ENCODE data around the gene CKS1B. TPM values are rescaled to one million over a fixed set of nuclear protein-coding genes. Genes with fewer than 3 reads are reported as not detected.
"Not testable (repeated sequence)": the region's sequence is repeated elsewhere in the genome, so short reads cannot be mapped to it uniquely, and the experiment has no call there.

CKS1B gene
- total RNA-seq, 2 donors from 2014 or later: 52.4 to 72.9 TPM

DNA sequence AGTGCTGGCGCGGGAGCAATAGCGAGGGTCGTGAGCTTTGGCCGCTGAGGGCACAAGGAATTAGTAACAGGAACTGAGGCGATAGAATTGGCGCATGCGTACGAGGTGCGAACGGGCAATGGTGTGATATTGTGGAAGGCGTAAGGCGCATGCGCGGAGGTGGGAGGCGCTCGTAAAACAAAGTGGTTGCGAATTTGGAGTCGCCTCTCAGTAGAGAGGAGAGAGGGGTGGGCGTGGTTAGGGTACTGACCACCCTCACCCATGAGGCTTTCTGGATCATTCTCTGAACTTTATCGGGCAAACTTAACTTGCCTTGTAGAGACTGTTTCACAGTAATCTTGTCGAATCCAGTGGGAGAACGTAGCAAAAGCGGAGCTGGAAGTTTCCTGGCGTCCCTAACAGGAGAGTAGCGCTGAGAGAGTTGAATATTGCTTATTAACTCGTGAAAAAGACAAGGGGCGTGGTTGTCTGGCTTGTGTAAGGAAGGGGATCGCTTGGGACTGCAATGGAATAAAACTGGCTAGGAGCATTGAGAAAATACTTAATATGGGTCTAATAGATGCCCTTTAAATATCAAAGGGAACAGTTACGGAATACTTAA lies 427 bp downstream of the CKS1B start:
- H3K27me3 Mint-ChIP-seq: no peaks in the 10 kb centered on the region
- peak; percentile 66 to 79 for ATAC-seq
- H3K9me3 Mint-ChIP-seq: no peaks in the 10 kb centered on the region
- H3K27ac Mint-ChIP-seq: no peak overlapping the region
- H3K4me3 Mint-ChIP-seq: no peak overlapping the region
- H3K36me3 Mint-ChIP-seq: peaks cover 6% of the 10 kb centered on the region
- H3K4me1 Mint-ChIP-seq (ENCODE audit: low read depth in 2 of 2): peaks cover 23 to 28% of the 10 kb centered on the region in 2 donors
- DNase-seq (ENCODE audit: low spot score): peak; percentile 95

- H3K27ac Mint-ChIP-seq: no peak overlapping the region
- DNase-seq (ENCODE audit: low spot score) (peak; percentile 86), ATAC-seq (peak; percentile 18 to 48)
- H3K9me3 Mint-ChIP-seq: no peaks in the 10 kb centered on the region
- peaks cover 6% of the 10 kb centered on the region for H3K36me3 Mint-ChIP-seq
- H3K4me1 Mint-ChIP-seq (ENCODE audit: low read depth in 2 of 2): peaks cover 23 to 28% of the 10 kb centered on the region in 2 donors
- H3K27me3 Mint-ChIP-seq: no peaks in the 10 kb centered on the region
- no peak overlapping the region for H3K4me3 Mint-ChIP-seq
Measured at GRCh38 chr1:154975409-154976059, 1.1 kb downstream of the CKS1B start.

- peak overlapping the region; percentile 46 for H3K4me3 Mint-ChIP-seq
- H3K27ac Mint-ChIP-seq; H3K36me3 Mint-ChIP-seq; H3K4me1 Mint-ChIP-seq (ENCODE audit: low read depth in 2 of 2); H3K9me3 Mint-ChIP-seq; H3K27me3 Mint-ChIP-seq; ATAC-seq; DNase-seq (ENCODE audit: low spot score): not testable (repeated sequence)
Measured at GRCh38 chr1:154977762-154978161, 3.3 kb downstream of the CKS1B start.

GRCh38 chr1:154978360-154978759 lies 3.9 kb downstream of the CKS1B start:
- H3K4me3 Mint-ChIP-seq: no peak overlapping the region

DNA sequence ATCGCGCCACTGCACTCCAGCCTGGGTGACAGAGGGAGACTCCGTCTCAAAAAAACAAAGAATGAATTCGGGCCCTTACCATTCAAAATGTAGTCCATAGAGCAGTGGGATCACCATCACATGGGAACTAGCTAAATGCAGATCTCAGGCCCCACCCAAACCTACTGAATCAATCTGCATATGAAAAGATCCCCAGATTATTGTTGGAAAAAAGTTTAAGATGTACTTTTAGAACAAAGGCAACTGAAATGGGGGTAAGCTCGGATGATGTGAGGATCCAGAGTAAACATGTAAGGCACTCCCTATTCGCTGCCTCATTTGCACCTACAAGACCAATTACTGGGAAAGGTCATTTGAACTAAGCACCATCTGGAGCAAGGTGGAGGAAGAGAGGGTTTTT lies 7.9 kb downstream of the CKS1B start:
- H3K27ac Mint-ChIP-seq: no peak overlapping the region
- ATAC-seq (no peak), DNase-seq (ENCODE audit: low spot score) (no peak)
- peaks cover 5 to 6% of the 10 kb centered on the region in 2 donors for H3K4me1 Mint-ChIP-seq (ENCODE audit: low read depth in 2 of 2)
- H3K36me3 Mint-ChIP-seq: peaks cover 6% of the 10 kb centered on the region
- no peaks in the 10 kb centered on the region for H3K9me3 Mint-ChIP-seq
- no peaks in the 10 kb centered on the region for H3K27me3 Mint-ChIP-seq
- H3K4me3 Mint-ChIP-seq: no peak overlapping the region

More at GRCh38 chr1:154978360-154978759, 3.9 kb downstream of the CKS1B start:
- ATAC-seq (no peak), DNase-seq (ENCODE audit: low spot score) (no peak)
- no peaks in the 10 kb centered on the region for H3K9me3 Mint-ChIP-seq
- no peak overlapping the region for H3K27ac Mint-ChIP-seq
- H3K27me3 Mint-ChIP-seq: no peaks in the 10 kb centered on the region
- H3K4me1 Mint-ChIP-seq (ENCODE audit: low read depth in 2 of 2): peaks cover 0 to 6% of the 10 kb centered on the region in 2 donors
- H3K36me3 Mint-ChIP-seq: peaks cover 6% of the 10 kb centered on the region

DNA sequence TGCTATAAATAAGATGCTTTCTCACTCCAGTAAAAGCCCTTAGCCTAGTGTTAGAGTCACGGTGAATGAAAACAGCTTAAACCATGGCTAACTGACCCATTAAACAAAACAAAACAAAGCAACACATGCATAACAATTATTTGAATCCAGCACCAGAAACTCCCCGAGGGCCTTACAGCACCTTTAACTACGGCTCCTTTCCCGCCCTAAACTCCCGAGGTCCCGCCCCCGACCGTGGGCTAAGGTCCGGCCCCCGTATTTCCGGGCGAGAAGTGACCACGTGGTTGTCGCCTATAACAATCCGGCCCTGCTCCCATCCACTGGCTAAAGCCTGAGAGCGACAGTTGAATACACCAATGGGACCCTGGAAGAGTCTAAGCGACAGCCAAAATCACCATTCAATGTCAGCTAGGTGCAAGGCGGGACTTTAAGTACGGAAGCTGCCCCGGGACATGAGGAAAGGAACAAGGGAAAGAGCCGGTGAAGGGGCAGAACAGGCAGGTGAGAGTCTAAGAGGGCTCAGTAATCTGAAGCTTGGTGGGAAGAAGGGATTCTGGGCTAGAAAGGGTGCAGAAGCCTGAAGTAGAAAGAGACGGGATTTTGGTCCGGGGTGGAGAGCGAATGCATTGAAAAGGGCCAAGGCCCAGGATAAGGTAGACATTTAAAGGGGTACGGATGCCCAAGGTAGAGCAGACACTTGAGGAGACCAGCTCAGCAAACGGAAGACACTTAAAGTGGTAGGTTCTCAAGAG lies 8.6 kb downstream of the CKS1B start, which contains the start of gene FLAD1:
Gene FLAD1 (plus strand): TSS at position 448 of the 752 bp plus-strand sequence. CDS start 351 bp downstream, outside the sequence.
- ATAC-seq (peak; percentile 100), DNase-seq (ENCODE audit: low spot score) (peak; percentile 99)
- Mint-ChIP-seq H3K27me3 (no peaks in the 10 kb centered on the region), H3K9me3 (no peaks in the 10 kb centered on the region), H3K27ac (no peak within 1 kb of the TSS), H3K4me1 (ENCODE audit: low read depth in 2 of 2) (peaks cover 3 to 5% of the 10 kb centered on the region in 2 donors), H3K36me3 (peaks cover 6% of the 10 kb centered on the region), H3K4me3 (no peak within 1 kb of the TSS)

DNA sequence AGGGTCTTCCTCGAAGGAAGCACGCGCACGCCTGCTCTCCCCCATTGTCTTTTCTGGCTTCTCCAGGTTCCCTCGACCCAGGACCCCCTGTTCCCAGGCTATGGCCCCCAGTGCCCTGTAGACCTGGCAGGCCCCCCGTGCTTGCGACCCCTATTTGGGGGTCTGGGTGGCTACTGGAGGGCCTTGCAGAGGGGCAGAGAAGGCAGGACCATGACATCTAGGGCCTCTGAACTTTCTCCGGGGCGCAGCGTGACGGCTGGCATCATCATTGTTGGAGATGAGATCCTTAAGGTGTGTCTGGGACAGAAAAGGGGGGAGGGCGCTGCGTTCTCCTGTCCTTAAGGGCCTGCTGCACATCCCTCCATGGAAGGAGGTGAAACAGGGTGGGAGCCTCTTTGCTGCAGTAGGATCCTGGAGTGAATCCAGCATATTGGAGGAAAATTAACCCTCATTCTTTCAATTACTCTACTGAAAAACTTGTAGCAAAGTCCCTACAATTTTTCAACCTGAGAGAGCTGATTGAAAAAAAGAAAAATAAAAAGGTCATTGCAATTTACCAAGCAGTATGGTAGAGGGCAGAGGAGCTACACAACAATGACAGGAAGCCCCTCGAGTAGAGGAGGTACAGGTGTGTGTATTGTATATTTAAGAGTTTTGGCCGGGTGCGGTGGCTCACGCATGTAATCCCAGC lies 9.4 kb downstream of the CKS1B start:
- no peaks in the 10 kb centered on the region for H3K27me3 Mint-ChIP-seq
- H3K4me1 Mint-ChIP-seq (ENCODE audit: low read depth in 2 of 2): peaks cover 5 to 8% of the 10 kb centered on the region in 2 donors
- H3K36me3 Mint-ChIP-seq: peaks cover 6% of the 10 kb centered on the region
- DNase-seq (ENCODE audit: low spot score) (no peak), ATAC-seq (no peak)
- no peak overlapping the region for H3K4me3 Mint-ChIP-seq
- H3K9me3 Mint-ChIP-seq: no peaks in the 10 kb centered on the region
- no peak overlapping the region for H3K27ac Mint-ChIP-seq

DNA sequence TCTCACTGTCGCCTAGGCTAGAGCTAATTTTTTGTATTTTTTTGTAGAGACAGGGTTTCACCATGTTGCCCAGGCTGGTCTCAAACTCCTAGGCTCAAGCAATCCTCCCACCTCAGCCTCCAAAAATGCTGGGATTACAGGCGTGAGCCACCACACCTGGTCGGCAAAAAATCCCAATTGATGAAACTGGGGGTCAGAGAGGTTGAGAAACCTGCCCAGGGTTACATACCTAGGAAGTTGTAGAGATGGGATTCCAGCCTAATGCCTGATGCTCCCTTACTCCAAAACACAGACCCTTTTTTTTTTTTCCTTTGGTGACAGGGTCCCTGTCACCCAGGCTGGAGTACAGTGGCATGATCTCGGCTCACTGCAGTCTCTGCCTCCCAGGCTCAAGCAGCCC lies 12.3 kb downstream of the CKS1B start:
- peaks cover 5 to 12% of the 10 kb centered on the region in 2 donors for H3K4me1 Mint-ChIP-seq (ENCODE audit: low read depth in 2 of 2)
- not testable (repeated sequence) for DNase-seq (ENCODE audit: low spot score); H3K27me3 Mint-ChIP-seq; H3K36me3 Mint-ChIP-seq; H3K4me3 Mint-ChIP-seq; H3K9me3 Mint-ChIP-seq; H3K27ac Mint-ChIP-seq; ATAC-seq

- Mint-ChIP-seq H3K9me3 (no peaks in the 10 kb centered on the region), H3K4me1 (ENCODE audit: low read depth in 2 of 2) (peaks cover 5 to 12% of the 10 kb centered on the region in 2 donors)
Measured at GRCh38 chr1:154987326-154987725, 12.8 kb downstream of the CKS1B start.

GRCh38 chr1:154988058-154988954 lies 13.8 kb downstream of the CKS1B start:
- ATAC-seq: no peak
- Mint-ChIP-seq H3K4me1 (ENCODE audit: low read depth in 2 of 2) (peaks cover 5 to 12% of the 10 kb centered on the region in 2 donors), H3K4me3 (no peak overlapping the region), H3K27ac (no peak overlapping the region), H3K27me3 (no peaks in the 10 kb centered on the region), H3K9me3 (no peaks in the 10 kb centered on the region), H3K36me3 (no peaks in the 10 kb centered on the region)
- no peak for DNase-seq (ENCODE audit: low spot score)

More at GRCh38 chr1:154987326-154987725, 12.8 kb downstream of the CKS1B start:
- ATAC-seq: no peak
- Mint-ChIP-seq H3K27ac (no peak overlapping the region), H3K36me3 (no peaks in the 10 kb centered on the region), H3K4me3 (no peak overlapping the region), H3K27me3 (no peaks in the 10 kb centered on the region)
- no peak for DNase-seq (ENCODE audit: low spot score)

GRCh38 chr1:154989195-154989860 lies 14.8 kb downstream of the CKS1B start:
- no peak overlapping the region for H3K27ac Mint-ChIP-seq
- H3K36me3 Mint-ChIP-seq: no peaks in the 10 kb centered on the region
- no peak overlapping the region for H3K4me3 Mint-ChIP-seq

DNA sequence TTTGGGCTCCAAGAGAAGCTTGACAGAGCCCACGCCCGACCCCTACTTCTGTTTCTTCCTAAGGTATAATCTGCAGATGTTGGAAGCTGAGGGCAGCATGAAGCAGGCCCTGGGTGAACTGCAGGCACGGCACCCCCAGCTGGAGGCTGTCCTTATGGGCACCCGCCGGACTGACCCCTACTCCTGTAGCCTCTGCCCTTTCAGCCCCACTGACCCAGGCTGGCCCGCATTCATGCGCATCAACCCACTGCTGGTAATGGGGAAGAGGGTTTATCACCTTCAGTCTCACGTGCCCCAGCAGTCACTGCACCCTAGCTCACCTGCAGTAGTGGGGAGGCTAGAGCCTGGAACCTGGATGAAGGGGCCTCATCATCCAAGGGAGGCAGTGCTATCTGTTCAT lies 15.8 kb downstream of the CKS1B start:
- no peaks in the 10 kb centered on the region for H3K36me3 Mint-ChIP-seq
- no peak overlapping the region for H3K4me3 Mint-ChIP-seq
- ATAC-seq (no peak), DNase-seq (ENCODE audit: low spot score) (no peak)
- no peaks in the 10 kb centered on the region for H3K27me3 Mint-ChIP-seq
- H3K9me3 Mint-ChIP-seq: no peaks in the 10 kb centered on the region
- peaks cover 0 to 12% of the 10 kb centered on the region in 2 donors for H3K4me1 Mint-ChIP-seq (ENCODE audit: low read depth in 2 of 2)
- H3K27ac Mint-ChIP-seq: no peak overlapping the region

More at GRCh38 chr1:154989195-154989860, 14.8 kb downstream of the CKS1B start:
- ATAC-seq (no peak), DNase-seq (ENCODE audit: low spot score) (no peak)
- Mint-ChIP-seq H3K27me3 (no peaks in the 10 kb centered on the region), H3K4me1 (ENCODE audit: low read depth in 2 of 2) (peaks cover under 1 to 12% of the 10 kb centered on the region in 2 donors), H3K9me3 (no peaks in the 10 kb centered on the region)

All from natural killer cell treated with Interleukin-12 subunit alpha and Interleukin-12 subunit beta and Interleukin-15 and Interleukin-18, amount 100 ng/mL, for 72 hours (primary cell).